Measurements from ENCODE around the gene DNASE1L1. TPM values are rescaled to one million over a fixed set of nuclear protein-coding genes. Genes with fewer than 3 reads are reported as not detected.

The DNASE1L1 gene
- total RNA-seq, 1 donor from 2014 or later, result 35.1 TPM

DNA sequence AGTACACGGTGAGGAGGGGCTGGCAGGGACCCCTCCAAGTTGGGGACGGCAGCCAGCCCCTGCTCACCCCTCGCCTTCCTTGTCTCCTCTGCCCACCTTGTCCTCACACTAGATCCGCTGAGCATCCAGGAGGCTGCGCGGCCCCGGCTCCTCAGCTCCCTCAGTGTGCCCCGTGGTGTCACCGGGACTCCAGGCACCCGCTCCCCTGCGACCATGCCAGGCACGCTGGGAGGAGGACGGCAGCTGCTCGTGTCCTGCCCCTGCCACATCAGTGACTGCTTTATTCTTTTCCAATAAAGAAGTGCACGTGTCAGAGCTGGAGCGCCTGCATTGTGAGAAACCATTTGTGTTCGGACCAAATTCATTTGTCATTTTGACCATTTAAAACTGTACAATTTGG is 41.3 kb upstream of the DNASE1L1 start:
- FAIRE-seq (no peak), DNase-seq (ENCODE audit: low read depth) (no peak)
- peaks cover 2% of the 10 kb centered on the region for H3K9me3 Mint-ChIP-seq (ENCODE audit: unreplicated experiment)
- no peak overlapping the region for H3K4me3 Mint-ChIP-seq (ENCODE audit: unreplicated experiment)
- no peaks in the 10 kb centered on the region for H3K27me3 Mint-ChIP-seq (ENCODE audit: low read depth, unreplicated experiment)
- Histone ChIP-seq H3K9ac (ENCODE audit: low read length) (no peak overlapping the region), H3K36me3 (ENCODE audit: insufficient read depth, low read length) (no peaks in the 10 kb centered on the region), H3K4me2 (ENCODE audit: low read length) (no peak overlapping the region), H4K20me1 (ENCODE audit: insufficient read depth, low read length) (peaks cover 14% of the 10 kb centered on the region), H3K27ac (ENCODE audit: low read depth, low read length) (no peak overlapping the region), H3K4me1 (ENCODE audit: insufficient read depth, low read length) (peaks cover 8% of the 10 kb centered on the region), H3K27me3 (ENCODE audit: insufficient read depth, low read length) (no peaks in the 10 kb centered on the region), H3K9me3 (ENCODE audit: insufficient read depth, low read depth, low read length) (no peaks in the 10 kb centered on the region), H3K4me3 (ENCODE audit: insufficient read depth, low read depth, low read length) (no peak overlapping the region), H3K79me2 (ENCODE audit: insufficient read depth, low read length) (peaks cover 18% of the 10 kb centered on the region), H2AFZ (ENCODE audit: low read depth, low read length) (no peak overlapping the region)
- no peak overlapping the region for H3K27ac Mint-ChIP-seq (ENCODE audit: unreplicated experiment)
- no peaks in the 10 kb centered on the region for H3K4me1 Mint-ChIP-seq (ENCODE audit: low read depth, unreplicated experiment)
- TF ChIP-seq, protein P1, sequence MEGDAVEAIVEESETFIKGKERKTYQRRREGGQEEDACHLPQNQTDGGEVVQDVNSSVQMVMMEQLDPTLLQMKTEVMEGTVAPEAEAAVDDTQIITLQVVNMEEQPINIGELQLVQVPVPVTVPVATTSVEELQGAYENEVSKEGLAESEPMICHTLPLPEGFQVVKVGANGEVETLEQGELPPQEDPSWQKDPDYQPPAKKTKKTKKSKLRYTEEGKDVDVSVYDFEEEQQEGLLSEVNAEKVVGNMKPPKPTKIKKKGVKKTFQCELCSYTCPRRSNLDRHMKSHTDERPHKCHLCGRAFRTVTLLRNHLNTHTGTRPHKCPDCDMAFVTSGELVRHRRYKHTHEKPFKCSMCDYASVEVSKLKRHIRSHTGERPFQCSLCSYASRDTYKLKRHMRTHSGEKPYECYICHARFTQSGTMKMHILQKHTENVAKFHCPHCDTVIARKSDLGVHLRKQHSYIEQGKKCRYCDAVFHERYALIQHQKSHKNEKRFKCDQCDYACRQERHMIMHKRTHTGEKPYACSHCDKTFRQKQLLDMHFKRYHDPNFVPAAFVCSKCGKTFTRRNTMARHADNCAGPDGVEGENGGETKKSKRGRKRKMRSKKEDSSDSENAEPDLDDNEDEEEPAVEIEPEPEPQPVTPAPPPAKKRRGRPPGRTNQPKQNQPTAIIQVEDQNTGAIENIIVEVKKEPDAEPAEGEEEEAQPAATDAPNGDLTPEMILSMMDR (IDR thresholded peaks at IDR 0.05; ENCODE audit: insufficient read depth, low read depth, low read length), result no peak
- no peak for TF ChIP-seq EZH2 (IDR thresholded peaks at IDR 0.05; ENCODE audit: insufficient read depth, low read length)
- peaks cover 7% of the 10 kb centered on the region for H3K36me3 Mint-ChIP-seq (ENCODE audit: low read depth, unreplicated experiment)

DNA sequence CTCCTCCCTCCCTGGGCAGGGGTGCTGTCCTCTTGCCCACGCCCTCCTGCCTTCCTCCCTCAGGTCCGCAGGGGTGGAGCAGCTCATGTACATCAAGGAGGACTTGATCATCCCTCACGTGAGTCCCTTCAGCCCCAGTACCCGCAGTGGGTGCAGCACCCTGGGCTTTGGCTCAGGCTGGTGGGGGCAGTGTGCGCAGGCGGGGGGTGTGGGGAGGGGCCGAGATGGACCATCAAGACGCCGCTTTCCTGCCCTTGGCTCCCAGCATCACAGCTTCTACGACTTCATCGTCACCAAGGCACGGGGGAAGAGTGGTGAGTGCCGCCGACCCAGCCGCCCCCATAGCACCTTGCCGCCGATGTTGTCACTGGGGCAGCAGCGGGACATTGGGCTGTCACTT is 40.6 kb upstream of the DNASE1L1 start:
- Histone ChIP-seq H3K4me3 (ENCODE audit: insufficient read depth, low read depth, low read length) (no peak overlapping the region), H3K27ac (ENCODE audit: low read depth, low read length) (no peak overlapping the region), H3K36me3 (ENCODE audit: insufficient read depth, low read length) (no peaks in the 10 kb centered on the region), H2AFZ (ENCODE audit: low read depth, low read length) (no peak overlapping the region), H3K4me1 (ENCODE audit: insufficient read depth, low read length) (peaks cover 15% of the 10 kb centered on the region), H3K9ac (ENCODE audit: low read length) (no peak overlapping the region), H3K79me2 (ENCODE audit: insufficient read depth, low read length) (peaks cover 25% of the 10 kb centered on the region), H3K9me3 (ENCODE audit: insufficient read depth, low read depth, low read length) (no peaks in the 10 kb centered on the region), H3K27me3 (ENCODE audit: insufficient read depth, low read length) (no peaks in the 10 kb centered on the region), H3K4me2 (ENCODE audit: low read length) (no peak overlapping the region), H4K20me1 (ENCODE audit: insufficient read depth, low read length) (peaks cover 19% of the 10 kb centered on the region)
- no peak for FAIRE-seq
- H3K4me1 Mint-ChIP-seq (ENCODE audit: low read depth, unreplicated experiment), result no peaks in the 10 kb centered on the region
- no peak overlapping the region for H3K4me3 Mint-ChIP-seq (ENCODE audit: unreplicated experiment)
- peaks cover 6% of the 10 kb centered on the region for H3K36me3 Mint-ChIP-seq (ENCODE audit: low read depth, unreplicated experiment)
- TF ChIP-seq, protein P1 (IDR thresholded peaks at IDR 0.05; ENCODE audit: insufficient read depth, low read depth, low read length), result no peak
- no peak for TF ChIP-seq EZH2 (IDR thresholded peaks at IDR 0.05; ENCODE audit: insufficient read depth, low read length)
- peaks cover 1% of the 10 kb centered on the region for H3K9me3 Mint-ChIP-seq (ENCODE audit: unreplicated experiment)
- no peak overlapping the region for H3K27ac Mint-ChIP-seq (ENCODE audit: unreplicated experiment)
- no peak for DNase-seq (ENCODE audit: low read depth)
- no peaks in the 10 kb centered on the region for H3K27me3 Mint-ChIP-seq (ENCODE audit: low read depth, unreplicated experiment)

DNA sequence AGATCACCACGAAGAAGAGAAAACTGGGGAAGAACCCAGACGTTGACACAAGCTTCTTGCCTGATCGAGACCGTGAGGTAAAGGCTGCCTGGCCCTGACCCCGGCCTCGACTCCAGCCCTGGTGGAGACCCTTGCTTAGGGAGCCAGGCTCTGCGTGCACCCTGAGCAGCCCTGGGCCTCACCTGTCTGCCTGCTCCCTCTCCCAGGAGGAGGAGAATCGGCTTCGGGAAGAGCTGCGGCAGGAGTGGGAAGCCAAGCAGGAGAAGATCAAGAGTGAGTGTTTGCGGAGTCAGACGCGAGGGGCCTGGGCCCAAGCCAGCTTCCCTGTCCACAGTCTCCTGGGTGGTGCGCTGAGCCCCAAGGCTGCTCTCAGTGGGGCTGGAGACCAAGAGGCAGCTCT is 39.4 kb upstream of the DNASE1L1 start:
- no peak overlapping the region for H3K4me3 Mint-ChIP-seq (ENCODE audit: unreplicated experiment)

More for the DNA sequence above, 39.4 kb upstream of the DNASE1L1 start:
- no peak overlapping the region for H2AFZ ChIP-seq (ENCODE audit: low read depth, low read length)
- FAIRE-seq (no peak), DNase-seq (ENCODE audit: low read depth) (no peak)
- no peaks in the 10 kb centered on the region for H3K9me3 ChIP-seq (ENCODE audit: insufficient read depth, low read depth, low read length)
- no peaks in the 10 kb centered on the region for H3K36me3 ChIP-seq (ENCODE audit: insufficient read depth, low read length)
- peaks cover 30% of the 10 kb centered on the region for H3K79me2 ChIP-seq (ENCODE audit: insufficient read depth, low read length)
- no peaks in the 10 kb centered on the region for H3K27me3 Mint-ChIP-seq (ENCODE audit: low read depth, unreplicated experiment)
- H3K27ac ChIP-seq (ENCODE audit: low read depth, low read length), result no peak overlapping the region
- H3K4me3 ChIP-seq (ENCODE audit: insufficient read depth, low read depth, low read length), result no peak overlapping the region
- peaks cover 17% of the 10 kb centered on the region for H3K4me1 ChIP-seq (ENCODE audit: insufficient read depth, low read length)
- H3K4me1 Mint-ChIP-seq (ENCODE audit: low read depth, unreplicated experiment), result no peaks in the 10 kb centered on the region
- TF ChIP-seq, protein P1 (IDR thresholded peaks at IDR 0.05; ENCODE audit: insufficient read depth, low read depth, low read length), result no peak
- no peak for TF ChIP-seq EZH2 (IDR thresholded peaks at IDR 0.05; ENCODE audit: insufficient read depth, low read length)
- no peak overlapping the region for H3K27ac Mint-ChIP-seq (ENCODE audit: unreplicated experiment)
- peaks cover 2% of the 10 kb centered on the region for H3K36me3 Mint-ChIP-seq (ENCODE audit: low read depth, unreplicated experiment)
- H3K27me3 ChIP-seq (ENCODE audit: insufficient read depth, low read length), result no peaks in the 10 kb centered on the region
- H3K9ac ChIP-seq (ENCODE audit: low read length), result no peak overlapping the region
- H3K4me2 ChIP-seq (ENCODE audit: low read length), result no peak overlapping the region
- no peaks in the 10 kb centered on the region for H3K9me3 Mint-ChIP-seq (ENCODE audit: unreplicated experiment)
- H4K20me1 ChIP-seq (ENCODE audit: insufficient read depth, low read length), result peaks cover 19% of the 10 kb centered on the region
